K562 (cell line): ENCODE measurements around the gene CHD5. TPM values are rescaled to one million over a fixed set of nuclear protein-coding genes. Genes with fewer than 3 reads are reported as not detected.

ENCODE experiments used
- ATAC-seq: fragments of 200-7000 bp; cut with Tn5 transposase; 3 replicates; pipeline ENCODE4 v1.9.1; 2020; ENCODE audit warnings: moderate library complexity
- BruUV-seq: library from RNA; stranded (reverse); fragments of 400-500 nt; replicated peaks from 2 replicates; lab custom pipeline; 2021; lab: Mats Ljungman, UMichigan
- CTCF ChIA-PET: fragments of 300-600 bp; formaldehyde crosslinking; extraction: SDS; loops from one replicate; lab custom pipeline; 2021; ENCODE audit warnings: low intra/inter-chr PET ratio; lab: Yijun Ruan, JAX
- POLR2A ChIA-PET: fragments of 300-600, 350-650 bp; sonication (Branson Sonifier 250); formaldehyde crosslinking; extraction: SDS; loops from one replicate; lab custom pipeline; 2021; ENCODE audit warnings: antibody characterized with exemption, inconsistent platforms; lab: Yijun Ruan, JAX
- DNase-seq, 4 experiments: peaks; one replicate each; pipeline versions ENCODE4 v3.0.0 to v3.0.0-alpha.2; 2011 to 2018; ENCODE audit warnings: low spot score in 3 of 4, mixed read lengths in 3 of 4; ENCODE audit errors: extremely low read depth in 1 of 4
- FAIRE-seq: peaks from 2 replicates; lab custom pipeline; 2011; peaks lifted over from hg19 to GRCh38; lab: Jason Lieb, UNC
- H2AFZ ChIP-seq: 2 replicates; pipeline ENCODE4 v1.6.0; 2011; ENCODE audit warnings: low read depth, low read length, control low read depth, inconsistent platforms
- H3K27ac ChIP-seq: fragments of 200-600 bp; 3 replicates; pipeline ENCODE4 v1.8.0; 2011; ENCODE audit warnings: low read depth, mild to moderate bottlenecking, control low read depth, inconsistent platforms, low read length, moderate library complexity, mixed read lengths; ENCODE audit errors: extremely low read depth
- H3K27me3 ChIP-seq, 2 experiments: fragments of 300-600 bp in 1 of 2; 2 replicates in 1 of 2; 3 replicates in 1 of 2; pipeline versions ENCODE4 v1.6.0 to v1.8.0; 2011; ENCODE audit warnings: inconsistent platforms in 2 of 2, low read length in 2 of 2, mild to moderate bottlenecking in 1 of 2, mixed read lengths in 1 of 2, moderate library complexity in 1 of 2; ENCODE audit not compliant: control insufficient read depth in 2 of 2, insufficient read depth in 2 of 2
- H3K36me3 ChIP-seq: fragments of 300-600 bp; 3 replicates; pipeline ENCODE4 v1.8.0; 2011; ENCODE audit warnings: mild to moderate bottlenecking, low read length, inconsistent platforms; ENCODE audit not compliant: control insufficient read depth, insufficient read depth
- H3K4me1 ChIP-seq, 2 experiments: fragments of 200-600 bp in 1 of 2; replicated peaks in 1 of 2; 2 replicates in 1 of 2; 3 replicates in 1 of 2; pipeline versions ENCODE4 v1.5.1 to v1.8.0; 2011; ENCODE audit warnings: inconsistent platforms in 2 of 2, low read length in 2 of 2, mild to moderate bottlenecking in 1 of 2, mixed read lengths in 1 of 2, moderate library complexity in 1 of 2; ENCODE audit not compliant: control insufficient read depth in 2 of 2, insufficient read depth in 2 of 2
- H3K4me2 ChIP-seq: 2 replicates; pipeline ENCODE4 v1.6.1; 2011; ENCODE audit warnings: low read length, control low read depth, inconsistent platforms, mixed read lengths; ENCODE audit not compliant: insufficient read depth
- H3K4me3 ChIP-seq: fragments of 200-600 bp; sonication (generic), shearing (Covaris generic); 2 replicates; pipeline ENCODE4 v1.5.1; 2016; ENCODE audit warnings: control low read depth, inconsistent platforms
- H3K79me2 ChIP-seq: fragments of 200-600 bp; 3 replicates; pipeline ENCODE4 v1.8.0; 2011; ENCODE audit warnings: low read length, inconsistent platforms; ENCODE audit not compliant: control insufficient read depth, insufficient read depth
- H3K9ac ChIP-seq, 2 experiments: 2 replicates each; pipeline versions ENCODE4 v1.6.0 to v1.6.1; 2011; ENCODE audit warnings: low read depth in 2 of 2, low read length in 2 of 2, control low read depth in 1 of 2, inconsistent platforms in 1 of 2, mild to moderate bottlenecking in 1 of 2, mixed read lengths in 1 of 2; ENCODE audit not compliant: insufficient read depth in 1 of 2
- H3K9me1 ChIP-seq: one replicate; pipeline ENCODE4 v1.6.0; 2011; ENCODE audit warnings: inconsistent platforms, mild to moderate bottlenecking, low read length, moderate library complexity; ENCODE audit not compliant: control insufficient read depth, insufficient read depth
- H3K9me3 ChIP-seq: replicated peaks from 2 replicates; pipeline ENCODE4 v1.5.1; 2011; ENCODE audit warnings: low read depth, low read length, inconsistent platforms; ENCODE audit not compliant: control insufficient read depth, insufficient read depth
- H4K20me1 ChIP-seq: replicated peaks from 2 replicates; pipeline ENCODE4 v1.6.1; 2011; ENCODE audit warnings: low read length, inconsistent platforms, mixed read lengths; ENCODE audit not compliant: control insufficient read depth, insufficient read depth
- ESRRA ChIP-seq: fragments of 450-650 bp; IDR thresholded peaks from 2 replicates; pipeline ENCODE4 v1.6.1; 2014; ENCODE audit warnings: low read depth, mild to moderate bottlenecking, moderate library complexity, borderline replicate concordance
- RBFOX2 ChIP-seq: fragments of 200-400 bp; formaldehyde crosslinking; IDR thresholded peaks from 2 replicates; pipeline ENCODE4 v1.6.1; 2017; ENCODE audit warnings: low read depth, mild to moderate bottlenecking, low read length, moderate library complexity
- RBM25 ChIP-seq: fragments of 200-400 bp; formaldehyde crosslinking; IDR thresholded peaks from 2 replicates; pipeline ENCODE4 v1.6.1; 2018; ENCODE audit warnings: low read length, low read depth, moderate library complexity; ENCODE audit not compliant: severe bottlenecking
- WGBS: fragments of 100-300 bp; shearing (Covaris generic); methylation state at CpG from one replicate; pipeline ENCODE4 v1.1.6; 2016; ENCODE audit warnings: low coverage, mixed read lengths; ENCODE audit not compliant: insufficient coverage; ENCODE audit errors: missing lambda C conversion rate; 5-methylcytosine and 5-hydroxymethylcytosine counted together
- in situ Hi-C: fragments of 300-500 bp; cut with MboI; formaldehyde crosslinking; loops from 4 replicates; pipeline ENCODE4 v1.15.0; 2018; ENCODE audit warnings: inconsistent platforms, mixed read lengths
- intact Hi-C: fragments of 100-400 bp; cut with micrococcal nuclease; formaldehyde crosslinking; loops from 2 replicates; pipeline ENCODE4 v1.14.2; 2022
- polyA plus RNA-seq, 8 experiments: library from polyadenylated mRNA; depleted of rRNA in 4 of 8; stranded (reverse) in 5 of 8; unstranded in 3 of 8; fragments of >200 nt; fragmentation: Nextera tagmentation in 2 of 8; fragmentation: Illumina TruSeq in 1 of 8; extraction: Ambion mirVana in 2 of 8; extraction: Trizol in 1 of 8; gene quantifications; 2 replicates each; pipeline versions ENCODE4 v1.2.1 to v1.2.3, GENCODE V29; 2011 to 2014; ENCODE audit warnings: inconsistent platforms in 1 of 8, missing spikeins in 1 of 8
- total RNA-seq, 7 experiments: library from RNA; depleted of rRNA in 6 of 7; stranded (reverse); fragments of >200 nt in 6 of 7; fragmentation: Illumina TruSeq in 2 of 7; extraction: Trizol in 2 of 7; gene quantifications; 2 replicates each; pipeline versions ENCODE4 v1.2.1 to v1.2.3, GENCODE V29; 2011 to 2021; ENCODE audit warnings: low replicate concordance in 1 of 7
- TF ChIP-seq, protein P1 (sequence below): fragments of 450-650 bp; IDR thresholded peaks from 2 replicates; pipeline ENCODE4 v1.6.1; 2016; ENCODE audit warnings: mild to moderate bottlenecking
- TF ChIP-seq, protein P2 (sequence below), 2 experiments: fragments of 450-650 bp in 1 of 2; sonication (generic) in 1 of 2; formaldehyde crosslinking; conservative IDR thresholded peaks; 2 replicates each; pipeline versions ENCODE4 v1.4.0 to v1.8.1; 2020 to 2022; ENCODE audit warnings: mild to moderate bottlenecking in 1 of 2, missing genetic modification reagents in 1 of 2

The CHD5 gene
- total and polyA plus RNA-seq, 9 of the 15 experiments (the other 6 are each of a cell fraction or from before 2014, with no cell fraction given) = 0.03 to 0.52 (median 0.11) TPM; not detected in 2

- TF ChIP-seq, protein P1, sequence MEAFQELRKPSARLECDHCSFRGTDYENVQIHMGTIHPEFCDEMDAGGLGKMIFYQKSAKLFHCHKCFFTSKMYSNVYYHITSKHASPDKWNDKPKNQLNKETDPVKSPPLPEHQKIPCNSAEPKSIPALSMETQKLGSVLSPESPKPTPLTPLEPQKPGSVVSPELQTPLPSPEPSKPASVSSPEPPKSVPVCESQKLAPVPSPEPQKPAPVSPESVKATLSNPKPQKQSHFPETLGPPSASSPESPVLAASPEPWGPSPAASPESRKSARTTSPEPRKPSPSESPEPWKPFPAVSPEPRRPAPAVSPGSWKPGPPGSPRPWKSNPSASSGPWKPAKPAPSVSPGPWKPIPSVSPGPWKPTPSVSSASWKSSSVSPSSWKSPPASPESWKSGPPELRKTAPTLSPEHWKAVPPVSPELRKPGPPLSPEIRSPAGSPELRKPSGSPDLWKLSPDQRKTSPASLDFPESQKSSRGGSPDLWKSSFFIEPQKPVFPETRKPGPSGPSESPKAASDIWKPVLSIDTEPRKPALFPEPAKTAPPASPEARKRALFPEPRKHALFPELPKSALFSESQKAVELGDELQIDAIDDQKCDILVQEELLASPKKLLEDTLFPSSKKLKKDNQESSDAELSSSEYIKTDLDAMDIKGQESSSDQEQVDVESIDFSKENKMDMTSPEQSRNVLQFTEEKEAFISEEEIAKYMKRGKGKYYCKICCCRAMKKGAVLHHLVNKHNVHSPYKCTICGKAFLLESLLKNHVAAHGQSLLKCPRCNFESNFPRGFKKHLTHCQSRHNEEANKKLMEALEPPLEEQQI = no peak
Measured at GRCh38 chr1:6166221-6166620, 13.9 kb downstream of the CHD5 start (continued).

DNA sequence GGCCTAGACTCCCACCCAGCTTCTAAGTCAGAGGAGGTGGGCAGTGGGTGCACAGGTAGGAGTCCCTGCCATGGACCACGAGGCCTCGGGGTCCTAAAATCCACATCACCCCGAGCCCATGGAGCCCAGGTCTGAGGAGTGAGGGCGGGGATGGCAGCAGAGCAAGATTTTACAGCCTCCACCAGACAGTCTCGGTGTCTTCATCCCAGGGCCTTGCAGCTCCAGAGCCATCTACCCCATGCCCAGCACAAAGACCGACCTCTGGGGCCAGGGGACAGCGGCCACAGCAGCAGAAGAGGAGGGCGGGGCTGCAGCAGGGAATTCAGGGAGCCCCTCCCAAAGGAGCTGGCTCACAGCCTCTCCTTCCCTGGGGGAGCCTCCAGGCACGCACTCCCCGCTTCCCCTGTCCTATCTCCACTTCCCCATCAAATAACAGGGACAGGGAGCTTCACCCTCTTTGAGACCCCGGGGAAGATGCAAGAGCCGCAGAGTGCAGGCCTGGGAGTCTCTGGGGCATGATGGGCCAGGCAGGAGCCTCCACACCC lies 14.6 kb downstream of the CHD5 start:
- no peaks in the 10 kb centered on the region for H3K9me3 ChIP-seq

More for the DNA sequence above, 14.6 kb downstream of the CHD5 start:
- peaks cover 0 to 10% of the 10 kb centered on the region in 2 experiments; a peak in 2 of 5 replicates for H3K4me1 ChIP-seq
- H4K20me1 ChIP-seq = peaks cover 66% of the 10 kb centered on the region
- no peaks in the 10 kb centered on the region for H3K36me3 ChIP-seq
- H3K4me3 ChIP-seq = no peak overlapping the region
- no peak overlapping the region for H2AFZ ChIP-seq
- BruUV-seq = no TSS peak
- no peak overlapping the region for H3K27ac ChIP-seq
- TF ChIP-seq, protein P2, sequence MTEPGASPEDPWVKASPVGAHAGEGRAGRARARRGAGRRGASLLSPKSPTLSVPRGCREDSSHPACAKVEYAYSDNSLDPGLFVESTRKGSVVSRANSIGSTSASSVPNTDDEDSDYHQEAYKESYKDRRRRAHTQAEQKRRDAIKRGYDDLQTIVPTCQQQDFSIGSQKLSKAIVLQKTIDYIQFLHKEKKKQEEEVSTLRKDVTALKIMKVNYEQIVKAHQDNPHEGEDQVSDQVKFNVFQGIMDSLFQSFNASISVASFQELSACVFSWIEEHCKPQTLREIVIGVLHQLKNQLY (CRISPR knock-in tag; conservative IDR thresholded peaks at IDR 0.05) = no peak
- TF ChIP-seq RBM25 (no peak), ESRRA (no peak), RBFOX2 (0 out of 2 replicates have a peak, but pooled peaks have one; percentile 16)
- H3K9me1 ChIP-seq = peaks cover 3% of the 10 kb centered on the region
- CTCF ChIA-PET = no interaction called here
- 2% methylated on average over 12 of the region's 12 CpGs for WGBS
- DNase-seq = no peak
- FAIRE-seq = no peak
- no peak overlapping the region for H3K4me2 ChIP-seq
- H3K79me2 ChIP-seq = no peaks in the 10 kb centered on the region
- POLR2A ChIA-PET = interaction anchor here (0.6 kb wide), 1 partner anchor 8 kb away, joined by 3 read pairs; no protein-coding TSS in a partner anchor
- H3K27me3 ChIP-seq = peaks cover 56 to 94% of the 10 kb centered on the region in 2 experiments
- in situ Hi-C loops (no loop called here), intact Hi-C loops (no loop called here)
- no peak for ATAC-seq
- no peak overlapping the region for H3K9ac ChIP-seq
